OCI-M2 (cell line): ENCODE measurements around the gene GVQW3.

ENCODE experiments used
- DNase-seq: peaks from one replicate; lab custom pipeline; 2025; ENCODE audit not compliant: unreplicated experiment; lab: John Stamatoyannopoulos, UW

Gene GVQW3

DNA sequence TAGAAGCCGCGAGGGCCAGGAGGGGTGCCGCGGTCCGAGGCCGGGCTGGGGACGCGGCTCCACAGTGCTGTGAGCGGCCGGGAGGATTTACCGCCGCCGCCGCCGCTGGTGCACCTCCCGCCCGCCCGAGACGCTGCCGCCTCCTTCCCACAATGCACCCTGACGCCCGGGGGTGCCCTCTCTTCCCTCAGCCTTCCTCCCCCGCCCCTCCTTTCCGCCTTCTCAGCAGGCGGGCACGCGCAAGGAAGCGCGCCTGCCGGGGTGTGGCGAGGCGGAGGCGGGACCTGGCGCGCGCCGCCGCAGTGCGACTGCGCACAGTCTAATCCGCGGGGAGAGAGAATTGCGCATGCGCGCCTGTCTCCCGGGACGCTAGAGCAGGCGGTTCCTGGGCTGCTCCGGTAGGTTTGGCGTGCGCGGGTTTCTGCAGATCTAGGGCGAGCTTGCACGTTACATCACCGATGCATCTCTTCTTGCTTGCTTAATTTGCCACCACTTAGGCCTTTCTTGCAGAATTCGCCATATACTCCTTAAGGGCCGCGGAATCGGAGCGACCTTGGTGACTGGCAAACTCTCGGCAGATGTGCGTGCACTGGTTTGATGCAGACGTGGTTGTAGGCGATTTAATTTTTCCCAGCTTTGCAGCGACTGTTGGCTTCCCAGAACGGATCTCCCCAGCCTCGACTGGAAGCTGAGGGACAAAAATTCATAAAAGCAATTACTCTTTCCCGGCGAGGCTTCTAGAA lies at the start of gene GVQW3, which contains the start of gene THAP12:
Gene GVQW3 (plus strand): TSS at position 347 of the 743 bp plus-strand sequence. CDS start 506 bp downstream, outside the sequence.
Gene THAP12 (minus strand): TSS at position 156 of the 743 bp plus-strand sequence. CDS start 296 bp downstream, outside the sequence.
- DNase-seq, result peak; percentile 72

DNA sequence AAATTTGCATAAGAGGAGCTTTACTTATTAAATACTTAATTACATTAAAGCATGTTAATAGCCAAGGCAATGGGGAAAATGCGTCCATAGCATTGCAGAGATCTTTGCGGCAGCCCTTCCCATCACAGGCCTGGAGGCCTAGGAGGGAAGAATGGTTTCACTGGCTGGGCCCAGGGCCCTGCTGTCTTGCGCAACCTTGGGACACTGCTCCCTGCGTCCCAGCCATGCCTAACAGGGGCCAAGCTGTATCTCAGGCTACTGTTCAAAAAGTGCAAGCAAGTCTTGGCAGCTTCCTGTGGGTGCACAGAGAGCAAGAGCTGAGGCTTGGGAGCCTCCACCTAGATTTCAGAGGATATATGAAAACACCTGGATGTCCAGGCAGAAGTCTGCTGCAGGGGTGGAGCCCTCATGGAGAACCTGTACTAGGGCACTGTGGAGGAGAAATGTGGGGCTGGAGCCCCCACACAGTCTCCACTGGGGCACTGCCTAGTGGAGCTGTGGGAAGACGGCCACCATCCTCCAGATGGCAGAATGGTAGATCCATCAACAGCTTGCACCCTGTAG lies 46.2 kb upstream of the GVQW3 start:
- DNase-seq, result no peak

DNA sequence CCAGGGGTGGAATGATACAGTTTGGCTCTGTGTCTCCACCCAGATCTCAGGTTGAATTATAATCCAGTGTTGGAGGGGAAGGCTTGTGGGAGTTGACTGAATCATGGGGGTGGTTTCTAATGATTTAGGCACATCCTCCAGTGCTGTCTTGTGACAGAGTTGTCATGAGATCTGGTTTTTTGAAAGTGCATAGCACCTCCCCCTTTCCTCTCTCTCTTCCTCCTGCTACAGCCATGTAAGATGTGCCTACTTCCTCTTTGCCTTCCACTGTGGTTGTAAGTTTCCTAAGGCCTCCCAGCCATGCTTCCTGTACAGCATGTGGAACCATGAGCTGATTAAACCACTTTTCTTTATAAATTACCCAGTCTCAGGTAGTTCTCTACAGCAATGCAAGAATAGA lies 45.3 kb upstream of the GVQW3 start:
- DNase-seq, result no peak

DNA sequence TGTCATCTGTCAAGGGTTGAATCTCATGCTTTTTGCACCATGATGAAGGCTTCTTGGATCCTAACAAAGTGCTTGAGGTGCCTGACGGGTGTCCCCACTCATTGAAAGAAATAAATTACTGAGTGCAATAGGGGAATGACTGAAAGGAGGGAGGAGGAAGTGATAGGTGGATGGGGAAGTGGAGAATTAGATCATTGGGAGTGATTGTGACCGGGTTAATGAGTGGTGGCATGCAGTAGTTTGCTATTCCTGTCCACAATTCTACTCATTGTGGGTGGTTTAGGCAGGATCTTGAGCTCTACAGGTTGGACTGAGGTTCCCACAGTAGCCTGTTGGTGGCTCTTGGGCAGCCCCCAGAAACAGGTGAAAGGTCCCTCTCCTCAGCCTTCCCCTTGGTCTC lies 44.5 kb upstream of the GVQW3 start:
- DNase-seq, result no peak

DNA sequence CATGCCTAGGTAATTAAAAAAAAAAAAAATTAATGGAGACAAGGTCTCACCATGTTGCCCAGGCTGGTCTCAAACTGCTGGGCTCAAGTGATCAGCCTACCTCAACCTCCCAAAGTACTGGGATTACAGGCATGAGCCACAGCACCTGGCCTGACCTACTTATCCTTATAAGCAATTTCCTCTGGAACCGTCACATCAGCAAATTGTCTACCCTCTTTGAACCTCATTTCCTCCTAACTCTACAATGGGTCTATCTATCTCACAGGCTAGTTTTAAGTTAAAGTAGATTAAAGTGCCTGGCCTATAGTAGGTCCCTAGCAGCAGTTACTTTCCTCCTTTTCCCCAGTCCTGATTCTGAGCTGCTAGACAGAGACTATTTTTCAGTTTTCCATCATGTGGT lies 43.7 kb upstream of the GVQW3 start:
- no peak for DNase-seq

DNA sequence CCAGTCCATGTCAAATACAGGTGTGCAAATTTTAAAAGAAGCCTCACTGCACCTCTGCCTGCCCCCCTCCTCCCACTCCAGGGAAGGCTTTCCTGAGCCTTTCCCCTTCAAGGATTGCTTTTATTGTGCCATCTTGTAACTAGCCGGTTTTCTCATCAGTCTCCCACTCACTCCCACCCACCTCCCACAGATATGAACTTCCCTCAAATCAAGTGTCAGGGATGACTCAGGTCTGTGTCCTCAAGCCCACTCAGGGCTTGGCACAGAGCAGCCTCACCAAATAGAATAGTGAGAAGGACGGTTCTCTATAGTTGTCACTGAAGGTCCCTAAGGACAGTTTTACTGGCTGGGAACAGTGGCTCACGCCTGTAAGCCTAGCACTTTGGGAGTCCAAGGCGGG lies 43.2 kb upstream of the GVQW3 start:
- no peak for DNase-seq

DNA sequence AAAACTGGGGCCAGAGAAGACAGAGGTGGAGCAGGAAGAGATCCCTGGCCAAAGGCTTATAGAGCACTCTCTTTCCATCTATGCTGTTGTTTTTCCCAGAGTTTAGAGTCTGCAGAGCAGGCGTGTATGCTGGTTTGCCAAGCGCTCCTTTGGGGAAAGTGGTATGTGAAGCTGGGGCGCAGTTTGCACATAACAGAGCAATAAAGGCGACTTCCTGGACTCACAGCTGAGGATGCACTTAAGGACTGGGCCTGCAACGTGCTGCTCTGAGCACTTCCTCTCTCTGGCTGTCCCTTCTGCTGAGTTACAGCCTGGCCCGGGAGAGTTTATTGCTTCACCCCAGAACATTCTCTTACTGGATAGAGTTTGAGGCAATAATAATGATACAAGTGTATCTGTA lies 41.9 kb upstream of the GVQW3 start:
- no peak for DNase-seq

DNA sequence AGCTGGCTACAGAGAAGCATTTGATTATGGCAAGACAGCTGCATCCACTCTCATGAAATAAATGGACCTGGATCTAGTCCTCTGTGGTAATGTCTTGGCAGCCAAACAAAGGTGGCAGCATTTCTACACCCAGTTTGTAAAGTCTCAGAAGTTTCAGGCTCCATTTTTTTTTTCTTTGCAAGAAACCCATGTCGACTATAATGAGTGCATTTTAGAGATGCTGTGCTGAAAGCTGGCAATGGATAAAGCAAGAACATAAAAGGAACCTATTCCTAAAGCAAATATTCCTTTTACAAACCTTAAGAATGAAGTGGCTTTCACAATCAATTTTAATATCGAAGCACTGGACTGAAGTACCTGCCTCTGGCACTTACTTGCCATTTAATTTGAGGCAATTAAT lies 33.7 kb upstream of the GVQW3 start:
- no peak for DNase-seq

DNA sequence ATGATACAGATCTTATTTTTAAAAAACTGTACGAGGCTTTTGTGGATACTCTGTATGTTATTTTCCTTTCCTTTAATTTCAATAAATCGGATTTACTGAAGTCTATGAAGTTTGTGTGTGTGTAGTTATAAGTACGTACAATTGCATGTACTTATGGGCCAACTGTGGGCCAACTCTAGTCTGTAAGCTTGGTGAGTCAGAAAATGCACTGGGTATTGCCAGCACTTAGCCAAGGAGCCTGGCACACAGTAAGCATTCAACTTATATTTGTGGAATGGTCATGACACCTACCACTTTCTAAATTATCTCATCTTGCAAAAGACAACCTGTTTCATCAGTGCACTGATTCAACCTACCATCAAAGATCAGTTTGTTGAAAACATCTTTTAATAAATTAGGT lies 32.8 kb upstream of the GVQW3 start:
- DNase-seq, result no peak

DNA sequence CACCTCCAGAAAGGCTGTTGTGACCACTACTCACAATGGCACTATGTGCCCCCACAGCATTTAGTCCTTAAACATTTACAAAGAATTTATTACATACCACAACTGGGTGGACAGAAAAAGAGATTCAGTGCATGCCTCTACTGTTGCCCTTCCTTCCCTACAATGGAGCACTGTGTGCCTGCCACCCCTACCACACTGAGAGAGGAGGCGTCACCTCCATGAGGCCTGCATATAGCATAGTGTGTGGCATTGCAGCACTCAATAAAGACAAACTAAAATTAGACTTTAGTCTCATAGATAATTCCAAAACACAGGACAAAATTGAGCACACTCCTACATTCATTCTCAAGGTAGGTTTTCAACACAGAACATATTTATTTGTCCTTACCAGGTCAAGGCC lies 26.0 kb upstream of the GVQW3 start:
- DNase-seq, result no peak

DNA sequence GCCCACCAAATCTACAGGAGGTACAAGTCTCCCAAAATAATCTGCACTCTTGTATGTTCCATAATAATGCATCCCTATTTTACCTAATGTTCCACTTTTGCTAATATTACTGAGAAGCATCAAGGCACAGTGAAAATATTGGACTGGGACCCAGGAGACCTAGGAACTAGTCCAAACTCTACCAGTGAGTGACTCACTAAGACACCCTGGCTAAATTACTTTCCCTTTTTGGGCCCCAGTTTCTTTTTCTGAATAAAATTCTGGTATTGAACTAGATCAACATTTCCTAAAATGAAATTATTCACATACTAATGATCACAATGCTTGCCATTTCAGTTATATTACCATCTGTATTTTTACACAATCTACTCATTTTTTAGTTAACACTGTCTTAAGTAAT lies 19.7 kb upstream of the GVQW3 start:
- DNase-seq, result no peak

DNA sequence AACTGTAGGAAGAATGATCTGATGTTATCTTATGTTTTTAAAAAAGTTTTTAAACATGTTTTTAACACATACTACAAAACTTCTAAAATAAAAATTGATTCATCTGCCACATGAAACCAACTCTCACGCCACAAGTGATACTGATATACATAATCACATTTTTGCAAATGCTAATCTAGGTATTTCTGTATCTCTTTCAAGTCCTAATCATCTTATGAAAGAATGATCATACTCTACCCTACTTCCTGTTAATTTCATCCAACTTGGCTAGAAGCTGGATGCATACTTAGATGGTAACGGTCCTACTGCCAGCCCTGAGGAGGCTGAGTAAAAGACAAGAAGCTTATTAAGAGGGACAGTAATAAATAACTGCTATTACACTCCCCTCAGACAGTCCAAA lies 19.3 kb upstream of the GVQW3 start:
- DNase-seq, result no peak

DNA sequence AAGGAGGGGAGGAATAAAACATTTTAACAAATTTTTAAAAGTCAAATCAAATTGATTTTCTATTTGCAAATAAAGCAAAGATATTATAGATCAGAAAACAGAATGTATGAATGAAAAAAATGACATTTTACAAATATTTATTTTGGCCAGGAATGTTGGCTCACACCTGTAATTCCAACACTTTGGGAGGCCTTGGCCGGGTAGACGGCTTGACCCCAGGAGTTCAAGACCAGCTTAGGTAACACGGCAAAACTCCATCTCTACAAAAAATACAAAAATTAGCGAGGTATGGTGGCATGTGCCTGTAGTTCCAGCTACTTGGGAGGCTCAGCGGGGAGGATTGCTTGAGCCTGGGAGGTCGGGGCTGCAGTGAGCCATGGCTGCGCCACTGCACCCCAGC lies 18.4 kb upstream of the GVQW3 start:
- no peak for DNase-seq

DNA sequence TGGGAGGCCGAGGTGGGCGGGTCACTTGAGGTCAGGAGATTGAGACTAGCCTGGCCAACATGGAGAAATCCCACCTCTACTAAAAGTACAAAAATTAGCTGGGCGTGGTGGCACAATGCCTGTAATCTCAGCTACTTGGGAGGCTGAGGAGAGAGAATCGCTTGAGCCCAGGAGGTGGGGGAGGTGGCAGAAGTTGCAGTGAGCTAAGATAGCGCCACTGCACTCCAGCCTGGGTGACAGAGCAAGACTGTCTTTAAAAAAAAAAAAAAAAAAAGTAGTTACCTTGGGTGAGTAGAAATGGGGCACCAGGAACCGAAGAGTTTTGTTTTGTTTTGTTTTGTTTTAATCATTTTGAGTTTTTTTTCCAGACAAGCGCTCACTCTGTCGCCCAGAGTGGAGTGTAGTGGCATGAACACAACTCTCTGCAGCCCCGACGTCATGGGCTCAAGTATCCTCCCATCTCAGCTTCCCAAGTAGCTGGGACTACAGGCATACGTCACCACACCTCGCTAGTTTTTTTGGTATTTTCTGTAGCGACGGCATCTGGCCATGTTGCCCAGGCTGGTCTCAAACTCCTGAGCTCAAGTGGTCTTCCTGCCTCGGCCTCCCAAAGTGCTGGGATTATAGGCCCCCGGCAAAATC lies 16.0 kb upstream of the GVQW3 start:
- no peak for DNase-seq

DNA sequence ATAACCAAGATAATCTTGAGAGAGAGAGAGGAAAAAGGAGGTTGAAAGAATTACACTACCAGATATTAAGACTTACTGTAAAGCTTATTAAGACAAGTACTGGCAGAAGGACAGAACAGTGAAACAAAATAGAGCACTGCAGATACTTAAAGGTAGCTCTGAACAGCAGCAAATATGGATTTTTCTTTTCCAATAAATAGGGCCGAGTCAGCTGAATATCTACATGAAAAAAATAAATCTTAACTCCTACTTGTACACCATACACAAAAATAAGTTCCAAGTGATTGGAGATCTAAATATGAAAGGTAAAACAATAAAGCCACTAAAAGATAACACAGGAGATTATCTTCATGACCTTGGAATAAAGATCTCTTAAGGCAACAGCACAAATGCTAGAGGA lies 12.6 kb upstream of the GVQW3 start:
- no peak for DNase-seq

DNA sequence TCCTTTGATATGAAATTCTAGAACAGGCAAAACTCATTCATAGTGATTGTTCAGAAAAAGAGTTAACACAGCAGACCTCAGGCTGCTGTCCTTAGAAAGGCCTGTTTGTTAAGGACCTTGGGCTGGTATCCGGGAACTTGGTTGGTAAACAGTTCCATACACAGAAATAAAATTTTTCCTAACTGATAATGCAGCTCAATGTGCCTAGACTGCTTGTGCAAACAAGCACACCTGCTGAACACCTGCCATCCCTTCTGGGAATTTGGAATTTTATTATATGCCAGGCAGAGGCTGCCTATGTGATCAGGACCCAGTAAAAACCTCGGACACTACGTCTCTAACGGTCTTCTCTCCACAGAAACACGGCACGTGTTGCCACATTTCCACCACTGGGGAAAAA lies 11.7 kb upstream of the GVQW3 start:
- DNase-seq, result no peak

DNA sequence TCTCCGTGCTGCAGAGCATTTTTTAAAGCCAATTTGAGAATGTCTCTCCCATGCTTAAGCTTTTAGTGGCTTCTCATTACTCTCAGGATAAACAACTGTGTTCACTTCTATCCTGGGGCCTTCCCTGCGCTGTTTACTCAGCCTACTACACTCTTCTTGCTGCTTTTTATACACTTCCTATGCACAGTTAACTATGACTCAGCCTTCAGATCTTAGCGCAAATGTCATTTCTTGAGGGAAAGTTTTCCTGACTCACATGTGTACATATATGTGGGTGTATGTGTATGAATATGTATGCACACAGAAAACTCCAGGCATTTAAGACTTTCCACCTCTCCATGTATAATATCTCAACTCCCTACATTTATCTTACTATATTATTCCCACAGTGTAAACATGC lies 10.0 kb upstream of the GVQW3 start:
- no peak for DNase-seq

DNA sequence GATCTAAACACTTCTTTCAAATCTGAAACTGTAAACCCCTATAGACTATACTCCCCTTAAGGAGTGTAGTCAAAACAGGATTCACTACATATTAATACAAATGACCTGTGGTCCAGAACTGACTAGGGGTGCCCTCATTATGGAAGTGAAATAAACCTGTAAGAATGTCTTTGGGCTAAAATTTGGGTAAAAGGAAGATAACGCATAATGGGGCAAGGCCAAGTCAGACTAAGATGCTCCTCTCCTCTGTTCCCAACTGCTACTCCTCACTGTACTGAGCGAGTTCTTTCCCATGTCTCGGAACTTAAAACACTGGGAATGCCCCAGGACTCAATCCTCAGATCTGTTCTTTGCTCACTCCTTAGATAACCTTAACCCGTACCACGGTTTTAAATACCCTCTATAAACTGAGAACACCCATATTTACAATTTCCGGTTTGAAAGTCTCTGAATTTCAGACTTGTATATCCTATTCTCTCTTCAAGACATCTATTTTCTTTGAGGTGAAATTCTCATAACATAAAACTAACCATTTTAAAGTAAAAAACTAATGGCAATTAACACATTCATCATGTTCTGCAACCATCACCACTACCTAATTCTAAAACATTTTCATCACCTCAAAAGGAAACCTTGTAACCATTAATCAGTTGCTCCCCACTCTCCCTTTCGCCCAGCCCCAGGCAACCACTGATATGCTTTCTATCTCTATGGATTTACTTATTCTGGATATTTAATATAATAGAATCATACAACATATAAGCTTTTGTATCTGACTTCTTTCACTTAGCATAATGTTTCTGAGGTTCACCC lies 4.2 kb upstream of the GVQW3 start:
- no peak for DNase-seq

DNA sequence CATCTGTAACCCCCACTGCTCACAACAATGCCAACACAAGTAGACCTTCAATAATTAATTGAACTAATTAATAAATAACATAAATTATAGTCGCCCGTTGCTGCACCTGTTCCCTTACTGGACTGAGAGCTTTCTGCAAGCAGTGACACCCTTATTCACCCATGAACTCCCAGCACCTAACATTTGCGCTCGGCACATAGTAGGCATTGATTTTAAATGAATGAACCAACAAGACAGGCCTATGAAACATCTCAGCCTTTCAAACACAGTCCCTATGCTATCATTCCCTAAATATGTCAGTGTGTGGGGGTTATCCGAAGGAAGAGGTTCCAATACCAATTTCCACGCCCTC lies 1.3 kb upstream of the GVQW3 start:
- DNase-seq, result no peak

DNA sequence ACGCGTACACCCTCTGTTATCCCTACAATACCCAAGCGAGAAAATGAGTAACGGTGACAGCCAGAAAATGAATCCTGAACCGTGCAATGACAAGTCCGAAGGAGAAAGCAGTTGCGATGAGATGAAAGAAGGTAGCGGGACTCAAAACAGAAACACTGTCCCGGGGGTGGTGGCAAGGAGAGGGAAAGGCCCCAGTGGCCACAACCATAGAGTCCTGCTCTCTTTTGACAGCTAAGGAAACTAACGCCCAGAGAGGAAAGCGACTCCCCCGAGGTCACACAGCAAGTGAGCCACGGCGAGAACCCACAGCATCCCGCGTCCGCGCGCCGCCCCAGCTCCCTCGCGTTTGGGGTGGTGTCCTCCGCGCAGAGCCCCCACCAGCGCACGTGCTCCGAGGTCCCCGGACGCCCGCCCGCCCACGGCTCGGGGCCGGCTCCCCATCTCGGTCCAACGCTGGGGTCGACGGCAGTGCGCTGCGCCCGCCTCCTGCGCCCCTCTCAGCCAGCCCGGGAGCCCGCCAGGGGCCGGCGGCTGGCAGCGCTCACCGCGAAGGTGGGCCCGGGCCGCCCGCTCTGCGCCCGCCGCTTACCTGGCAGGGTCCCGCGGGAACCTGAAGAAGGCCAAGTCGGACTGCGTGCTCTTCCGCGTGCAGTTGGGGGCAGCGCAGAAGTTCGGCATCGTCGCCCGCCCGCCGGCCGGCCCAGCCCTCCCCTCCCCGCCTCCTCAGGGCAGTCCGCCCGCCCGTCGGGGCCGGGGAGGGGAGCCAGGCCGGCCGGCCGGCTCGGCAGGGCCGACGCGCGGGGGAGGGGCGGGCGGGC lies 755 bp upstream of the GVQW3 start:
- DNase-seq, result no peak

DNA sequence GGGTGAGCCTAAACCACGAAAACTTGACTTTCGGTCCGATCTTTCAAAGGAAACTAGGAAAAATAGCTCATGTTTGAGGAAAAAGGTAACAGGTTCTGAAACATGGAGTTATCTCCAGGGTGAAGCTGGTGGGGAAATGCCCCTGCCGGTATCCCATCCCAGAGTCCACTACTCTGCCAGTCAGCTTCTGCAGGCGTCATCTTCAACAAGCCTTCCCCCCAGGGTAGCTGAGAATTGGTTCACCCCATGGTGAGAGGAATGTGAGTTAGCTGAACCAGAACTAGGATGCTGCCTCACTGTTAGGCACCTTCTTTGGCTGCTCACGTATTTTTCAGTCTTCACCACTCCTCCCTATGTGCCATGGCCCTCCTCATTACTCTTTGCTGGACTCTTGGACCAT lies 1.1 kb downstream of the GVQW3 start:
- no peak for DNase-seq
